Upper lobe of left lung (tissue), 4 donors: ENCODE results near the gene EFCAB8.

Experiments used
- EP300 ChIP-seq, 4 donors: sonication (generic); formaldehyde crosslinking; IDR thresholded peaks; one replicate each; pipeline ENCODE4 v1.5.1; 2017; ENCODE audit warnings: antibody characterized with exemption in 4 of 4, control low read depth in 2 of 4
- POLR2AphosphoS5 ChIP-seq, 2 donors: sonication (generic); formaldehyde crosslinking; IDR thresholded peaks; one replicate each; pipeline ENCODE4 v1.5.1; 2017; ENCODE audit warnings: antibody characterized with exemption in 2 of 2
- TF ChIP-seq, protein P1 (sequence below), 6 experiments: fragments of 450-650 bp in 4 of 6; fragments of 200-600 bp in 2 of 6; sonication (generic) in 2 of 6; IDR thresholded peaks; one replicate each; pipeline ENCODE4 v1.5.1; 2016 to 2019; ENCODE audit warnings: antibody characterized with exemption in 6 of 6

DNA sequence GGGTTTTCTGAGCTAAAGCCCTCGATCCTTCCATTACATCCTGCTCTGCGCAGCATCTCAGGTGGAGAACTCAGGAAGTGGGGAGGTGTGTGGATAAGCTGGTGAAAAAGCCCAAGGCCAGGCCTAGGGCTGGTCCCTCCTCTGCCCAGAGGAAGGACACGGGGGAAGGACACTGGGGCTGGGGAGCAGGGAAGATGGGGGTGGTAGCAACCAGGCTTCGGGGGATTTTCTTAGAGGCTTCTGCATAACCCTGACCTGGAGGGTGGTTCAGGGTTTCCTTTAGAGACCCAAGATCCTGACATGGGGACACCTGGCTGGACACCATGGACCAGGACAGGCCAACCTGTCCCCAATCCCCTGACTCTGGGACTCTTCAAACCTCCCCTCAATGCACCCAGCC lies 107.7 kb downstream of the EFCAB8 start:
- no peak for TF ChIP-seq POLR2AphosphoS5 (IDR thresholded peaks at IDR 0.05)
- no peak for TF ChIP-seq EP300 (IDR thresholded peaks at IDR 0.05)
- TF ChIP-seq, protein P1, sequence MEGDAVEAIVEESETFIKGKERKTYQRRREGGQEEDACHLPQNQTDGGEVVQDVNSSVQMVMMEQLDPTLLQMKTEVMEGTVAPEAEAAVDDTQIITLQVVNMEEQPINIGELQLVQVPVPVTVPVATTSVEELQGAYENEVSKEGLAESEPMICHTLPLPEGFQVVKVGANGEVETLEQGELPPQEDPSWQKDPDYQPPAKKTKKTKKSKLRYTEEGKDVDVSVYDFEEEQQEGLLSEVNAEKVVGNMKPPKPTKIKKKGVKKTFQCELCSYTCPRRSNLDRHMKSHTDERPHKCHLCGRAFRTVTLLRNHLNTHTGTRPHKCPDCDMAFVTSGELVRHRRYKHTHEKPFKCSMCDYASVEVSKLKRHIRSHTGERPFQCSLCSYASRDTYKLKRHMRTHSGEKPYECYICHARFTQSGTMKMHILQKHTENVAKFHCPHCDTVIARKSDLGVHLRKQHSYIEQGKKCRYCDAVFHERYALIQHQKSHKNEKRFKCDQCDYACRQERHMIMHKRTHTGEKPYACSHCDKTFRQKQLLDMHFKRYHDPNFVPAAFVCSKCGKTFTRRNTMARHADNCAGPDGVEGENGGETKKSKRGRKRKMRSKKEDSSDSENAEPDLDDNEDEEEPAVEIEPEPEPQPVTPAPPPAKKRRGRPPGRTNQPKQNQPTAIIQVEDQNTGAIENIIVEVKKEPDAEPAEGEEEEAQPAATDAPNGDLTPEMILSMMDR (IDR thresholded peaks at IDR 0.05) = no peak
